WTC11 (cell line): ENCODE results near the gene SRCIN1. TPM values are rescaled to one million over a fixed set of nuclear protein-coding genes. Genes with fewer than 3 reads are reported as not detected.

Experiments used
- ATAC-seq: fragments of 200-7000 bp; cut with Tn5 transposase; 2 replicates; pipeline ENCODE4 v1.10.0; 2021; ENCODE audit warnings: mild to moderate bottlenecking, moderate library complexity
- CTCF ChIA-PET: fragments of 300-600 bp; sonication (Branson Sonifier 250); formaldehyde crosslinking; loops from one replicate; lab custom pipeline; 2021; ENCODE audit warnings: antibody characterized with exemption; lab: Charles Lee
- POLR2A ChIA-PET: fragments of 350-600 bp; sonication (Branson Sonifier 250); formaldehyde crosslinking; loops from one replicate; lab custom pipeline; 2021; ENCODE audit warnings: antibody characterized with exemption; lab: Charles Lee
- DNase-seq: peaks from one replicate; pipeline ENCODE4 v3.0.0; 2021; ENCODE audit warnings: low spot score
- H3K27ac Mint-ChIP-seq: 2 replicates; pipeline ENCODE4 v1.8.0; 2021; ENCODE audit warnings: mixed read lengths
- H3K27me3 Mint-ChIP-seq: 2 replicates; pipeline ENCODE4 v1.8.0; 2021; ENCODE audit warnings: low read depth, mild to moderate bottlenecking, moderate library complexity, mixed read lengths
- H3K36me3 Mint-ChIP-seq: 2 replicates; pipeline ENCODE4 v1.8.0; 2021; ENCODE audit warnings: mixed read lengths
- H3K4me1 Mint-ChIP-seq: 2 replicates; pipeline ENCODE4 v1.8.0; 2022; ENCODE audit warnings: mixed read lengths
- H3K4me3 Mint-ChIP-seq: 2 replicates; pipeline ENCODE4 v1.8.0; 2021; ENCODE audit warnings: mild to moderate bottlenecking, moderate library complexity, mixed read lengths
- H3K9me3 Mint-ChIP-seq: 2 replicates; pipeline ENCODE4 v1.8.0; 2021; ENCODE audit warnings: mixed read lengths
- ELF4 ChIP-seq: sonication (generic); formaldehyde crosslinking; IDR thresholded peaks from 2 replicates; pipeline ENCODE4 v1.8.1; 2022; ENCODE audit warnings: low read depth, mild to moderate bottlenecking, moderate library complexity, missing genetic modification reagents
- EMX1 ChIP-seq: fragments of 250-450 bp; sonication (Bioruptor Pico); IDR thresholded peaks from 2 replicates; pipeline ENCODE4 v1.8.0; 2021; ENCODE audit warnings: mild to moderate bottlenecking
- ETV6 ChIP-seq: sonication (generic); formaldehyde crosslinking; IDR thresholded peaks from 2 replicates; pipeline ENCODE4 v1.8.1; 2022; ENCODE audit warnings: mild to moderate bottlenecking, missing genetic modification reagents
- FOXP1 ChIP-seq: sonication (generic); formaldehyde crosslinking; IDR thresholded peaks from 2 replicates; pipeline ENCODE4 v1.8.0; 2022; ENCODE audit warnings: missing genetic modification reagents, mild to moderate bottlenecking, moderate library complexity, borderline replicate concordance
- GABPB1 ChIP-seq: sonication (generic); formaldehyde crosslinking; IDR thresholded peaks from 2 replicates; pipeline ENCODE4 v1.8.1; 2023; ENCODE audit warnings: mild to moderate bottlenecking, missing genetic modification reagents
- IRF2 ChIP-seq: sonication (generic); formaldehyde crosslinking; IDR thresholded peaks from 2 replicates; pipeline ENCODE4 v1.8.0; 2022; ENCODE audit warnings: low read depth, missing genetic modification reagents, borderline replicate concordance
- JAZF1 ChIP-seq: fragments of 250-450 bp; sonication (Bioruptor Pico); IDR thresholded peaks from 2 replicates; pipeline ENCODE4 v1.9.0; 2021; ENCODE audit warnings: moderate library complexity, mild to moderate bottlenecking, inconsistent platforms
- NFATC4 ChIP-seq: fragments of 250-450 bp; sonication (Bioruptor Pico); IDR thresholded peaks from 2 replicates; pipeline ENCODE4 v1.9.0; 2021; ENCODE audit warnings: mild to moderate bottlenecking
- NFE2L1 ChIP-seq: sonication (generic); formaldehyde crosslinking; IDR thresholded peaks from 2 replicates; pipeline ENCODE4 v1.8.1; 2023; ENCODE audit warnings: missing genetic modification reagents
- OVOL2 ChIP-seq: fragments of 250-450 bp; sonication (Bioruptor Pico); IDR thresholded peaks from 2 replicates; pipeline ENCODE4 v1.9.0; 2021; ENCODE audit warnings: mild to moderate bottlenecking, borderline replicate concordance
- PRRX2 ChIP-seq: fragments of 250-450 bp; sonication (Bioruptor Pico); IDR thresholded peaks from 2 replicates; pipeline ENCODE4 v1.8.0; 2021; ENCODE audit warnings: mild to moderate bottlenecking
- TEAD4 ChIP-seq: sonication (generic); formaldehyde crosslinking; IDR thresholded peaks from 2 replicates; pipeline ENCODE4 v1.8.0; 2022; ENCODE audit warnings: mild to moderate bottlenecking, missing genetic modification reagents
- ZNF232 ChIP-seq: sonication (generic); formaldehyde crosslinking; IDR thresholded peaks from 2 replicates; pipeline ENCODE4 v1.8.0; 2022; ENCODE audit warnings: mild to moderate bottlenecking, missing genetic modification reagents
- ZNF263 ChIP-seq: sonication (generic); formaldehyde crosslinking; IDR thresholded peaks from 2 replicates; pipeline ENCODE4 v1.8.1; 2022; ENCODE audit warnings: low read depth, mild to moderate bottlenecking, moderate library complexity, missing genetic modification reagents
- ZNF416 ChIP-seq: fragments of 250-450 bp; sonication (Bioruptor Pico); IDR thresholded peaks from 2 replicates; pipeline ENCODE4 v1.9.0; 2021; ENCODE audit warnings: mild to moderate bottlenecking, inconsistent platforms
- ZNF423 ChIP-seq: fragments of 250-450 bp; sonication (Bioruptor Pico); IDR thresholded peaks from 2 replicates; pipeline ENCODE4 v2.1.2; 2022; ENCODE audit warnings: mild to moderate bottlenecking, moderate library complexity
- total RNA-seq: library from RNA; stranded (reverse); gene quantifications from 3 replicates; pipeline ENCODE4 v1.2.3, GENCODE V29; 2021
- TF ChIP-seq, protein P1 (sequence below): sonication (generic); formaldehyde crosslinking; IDR thresholded peaks from 2 replicates; pipeline ENCODE4 v1.8.1; 2022; ENCODE audit warnings: missing genetic modification reagents, borderline replicate concordance
- TF ChIP-seq, protein P2 (sequence below): fragments of 200-600 bp; IDR thresholded peaks from 2 replicates; pipeline ENCODE4 v1.8.0; 2022; ENCODE audit warnings: antibody characterized with exemption
- TF ChIP-seq, protein P3 (sequence below): sonication (generic); formaldehyde crosslinking; IDR thresholded peaks from 2 replicates; pipeline ENCODE4 v1.8.0; 2023; ENCODE audit warnings: mild to moderate bottlenecking, missing genetic modification reagents
- TF ChIP-seq, protein P4 (sequence below): sonication (generic); formaldehyde crosslinking; IDR thresholded peaks from 2 replicates; pipeline ENCODE4 v1.8.0; 2022; ENCODE audit warnings: mild to moderate bottlenecking, missing genetic modification reagents

Gene SRCIN1
- total RNA-seq, 1 experiment from 2014 or later: 17.3 TPM

GRCh38 chr17:38509772-38510420 is 95.9 kb downstream of the SRCIN1 start (continued):
- TF ChIP-seq, protein P1, sequence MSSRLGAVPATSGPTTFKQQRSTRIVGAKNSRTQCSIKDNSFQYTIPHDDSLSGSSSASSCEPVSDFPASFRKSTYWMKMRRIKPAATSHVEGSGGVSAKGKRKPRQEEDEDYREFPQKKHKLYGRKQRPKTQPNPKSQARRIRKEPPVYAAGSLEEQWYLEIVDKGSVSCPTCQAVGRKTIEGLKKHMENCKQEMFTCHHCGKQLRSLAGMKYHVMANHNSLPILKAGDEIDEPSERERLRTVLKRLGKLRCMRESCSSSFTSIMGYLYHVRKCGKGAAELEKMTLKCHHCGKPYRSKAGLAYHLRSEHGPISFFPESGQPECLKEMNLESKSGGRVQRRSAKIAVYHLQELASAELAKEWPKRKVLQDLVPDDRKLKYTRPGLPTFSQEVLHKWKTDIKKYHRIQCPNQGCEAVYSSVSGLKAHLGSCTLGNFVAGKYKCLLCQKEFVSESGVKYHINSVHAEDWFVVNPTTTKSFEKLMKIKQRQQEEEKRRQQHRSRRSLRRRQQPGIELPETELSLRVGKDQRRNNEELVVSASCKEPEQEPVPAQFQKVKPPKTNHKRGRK (CRISPR knock-in tag): no peak
- TF ChIP-seq TEAD4: no peak
- TF ChIP-seq OVOL2 (CRISPR knock-in tag): no peak
- TF ChIP-seq PRRX2 (CRISPR knock-in tag): no peak
- no peak for TF ChIP-seq IRF2 (CRISPR knock-in tag)
- TF ChIP-seq, all 79 proteins: peak for 18

DNA sequence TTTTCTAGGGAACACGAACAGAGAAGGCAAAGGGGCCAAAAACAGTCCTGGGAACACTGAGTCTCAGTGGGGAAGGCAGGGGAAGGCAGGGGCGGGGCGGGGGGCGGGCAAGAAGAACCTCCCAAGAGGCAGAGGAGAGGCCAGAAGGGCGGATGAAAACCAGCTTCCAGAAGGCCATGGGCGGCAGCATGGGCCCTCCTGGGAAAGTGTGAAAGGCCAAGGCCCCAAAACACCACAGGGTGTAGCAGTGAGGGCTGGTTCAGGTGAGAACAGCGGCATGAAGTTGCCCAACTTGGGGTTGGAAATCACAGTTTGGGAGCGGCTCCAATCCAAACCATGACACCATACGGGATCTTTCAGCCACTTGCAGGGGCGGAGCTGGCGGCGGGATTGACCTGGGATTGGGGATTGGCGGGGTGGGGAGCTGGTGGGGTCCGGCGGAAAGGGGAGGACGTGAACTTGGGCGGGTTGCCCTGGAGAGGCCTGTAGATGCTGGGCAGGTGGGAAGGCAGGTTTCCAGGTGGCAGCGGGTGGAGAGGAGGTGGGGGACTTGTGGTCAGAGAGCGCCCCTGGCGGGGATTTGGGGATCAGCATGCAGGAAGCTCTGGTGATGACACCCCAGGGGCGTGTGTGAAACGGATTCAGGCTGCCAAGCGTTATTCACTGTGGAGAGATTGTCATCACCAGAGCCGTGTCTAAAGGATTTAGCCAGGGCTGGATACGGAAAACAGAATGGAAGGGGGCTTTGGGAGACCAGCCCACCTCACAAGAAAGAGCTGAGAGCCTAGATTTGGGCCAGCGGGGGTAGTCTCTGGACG is 96.6 kb downstream of the SRCIN1 start:
- TF ChIP-seq EMX1 (CRISPR knock-in tag): peak; percentile 84; the same call in 1 of the 2 replicates
- TF ChIP-seq, protein P2, sequence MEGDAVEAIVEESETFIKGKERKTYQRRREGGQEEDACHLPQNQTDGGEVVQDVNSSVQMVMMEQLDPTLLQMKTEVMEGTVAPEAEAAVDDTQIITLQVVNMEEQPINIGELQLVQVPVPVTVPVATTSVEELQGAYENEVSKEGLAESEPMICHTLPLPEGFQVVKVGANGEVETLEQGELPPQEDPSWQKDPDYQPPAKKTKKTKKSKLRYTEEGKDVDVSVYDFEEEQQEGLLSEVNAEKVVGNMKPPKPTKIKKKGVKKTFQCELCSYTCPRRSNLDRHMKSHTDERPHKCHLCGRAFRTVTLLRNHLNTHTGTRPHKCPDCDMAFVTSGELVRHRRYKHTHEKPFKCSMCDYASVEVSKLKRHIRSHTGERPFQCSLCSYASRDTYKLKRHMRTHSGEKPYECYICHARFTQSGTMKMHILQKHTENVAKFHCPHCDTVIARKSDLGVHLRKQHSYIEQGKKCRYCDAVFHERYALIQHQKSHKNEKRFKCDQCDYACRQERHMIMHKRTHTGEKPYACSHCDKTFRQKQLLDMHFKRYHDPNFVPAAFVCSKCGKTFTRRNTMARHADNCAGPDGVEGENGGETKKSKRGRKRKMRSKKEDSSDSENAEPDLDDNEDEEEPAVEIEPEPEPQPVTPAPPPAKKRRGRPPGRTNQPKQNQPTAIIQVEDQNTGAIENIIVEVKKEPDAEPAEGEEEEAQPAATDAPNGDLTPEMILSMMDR: peak; percentile 93
- TF ChIP-seq ZNF232: 0 out of 2 replicates have a peak, but pooled peaks have one; percentile 33
- no peak for TF ChIP-seq ZNF416 (CRISPR knock-in tag)
- TF ChIP-seq ZNF263 (CRISPR knock-in tag): no peak
- no peak for TF ChIP-seq ETV6 (CRISPR knock-in tag)
- peak; percentile 53; the same call in 1 of the 2 replicates for TF ChIP-seq GABPB1 (CRISPR knock-in tag)
- TF ChIP-seq FOXP1 (CRISPR knock-in tag): peak; percentile 17; the same call in 1 of the 2 replicates
- peak; percentile 61; the same call in 1 of the 2 replicates for TF ChIP-seq NFATC4 (CRISPR knock-in tag)
- no peak for TF ChIP-seq ELF4 (CRISPR knock-in tag)
- TF ChIP-seq, protein P3, sequence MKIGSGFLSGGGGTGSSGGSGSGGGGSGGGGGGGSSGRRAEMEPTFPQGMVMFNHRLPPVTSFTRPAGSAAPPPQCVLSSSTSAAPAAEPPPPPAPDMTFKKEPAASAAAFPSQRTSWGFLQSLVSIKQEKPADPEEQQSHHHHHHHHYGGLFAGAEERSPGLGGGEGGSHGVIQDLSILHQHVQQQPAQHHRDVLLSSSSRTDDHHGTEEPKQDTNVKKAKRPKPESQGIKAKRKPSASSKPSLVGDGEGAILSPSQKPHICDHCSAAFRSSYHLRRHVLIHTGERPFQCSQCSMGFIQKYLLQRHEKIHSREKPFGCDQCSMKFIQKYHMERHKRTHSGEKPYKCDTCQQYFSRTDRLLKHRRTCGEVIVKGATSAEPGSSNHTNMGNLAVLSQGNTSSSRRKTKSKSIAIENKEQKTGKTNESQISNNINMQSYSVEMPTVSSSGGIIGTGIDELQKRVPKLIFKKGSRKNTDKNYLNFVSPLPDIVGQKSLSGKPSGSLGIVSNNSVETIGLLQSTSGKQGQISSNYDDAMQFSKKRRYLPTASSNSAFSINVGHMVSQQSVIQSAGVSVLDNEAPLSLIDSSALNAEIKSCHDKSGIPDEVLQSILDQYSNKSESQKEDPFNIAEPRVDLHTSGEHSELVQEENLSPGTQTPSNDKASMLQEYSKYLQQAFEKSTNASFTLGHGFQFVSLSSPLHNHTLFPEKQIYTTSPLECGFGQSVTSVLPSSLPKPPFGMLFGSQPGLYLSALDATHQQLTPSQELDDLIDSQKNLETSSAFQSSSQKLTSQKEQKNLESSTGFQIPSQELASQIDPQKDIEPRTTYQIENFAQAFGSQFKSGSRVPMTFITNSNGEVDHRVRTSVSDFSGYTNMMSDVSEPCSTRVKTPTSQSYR (CRISPR knock-in tag): no peak
- peak; percentile 73; the same call in 1 of the 2 replicates for TF ChIP-seq PRRX2 (CRISPR knock-in tag)
- TF ChIP-seq NFE2L1 (CRISPR knock-in tag): no peak
- 0 out of 2 replicates have a peak, but pooled peaks have one; percentile 12 for TF ChIP-seq ZNF423
- TF ChIP-seq, protein P4, sequence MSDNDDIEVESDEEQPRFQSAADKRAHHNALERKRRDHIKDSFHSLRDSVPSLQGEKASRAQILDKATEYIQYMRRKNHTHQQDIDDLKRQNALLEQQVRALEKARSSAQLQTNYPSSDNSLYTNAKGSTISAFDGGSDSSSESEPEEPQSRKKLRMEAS (CRISPR knock-in tag): peak; percentile 37; the same call in 1 of the 2 replicates
- TF ChIP-seq JAZF1 (CRISPR knock-in tag): no peak
- peaks cover 6% of the 10 kb centered on the region for H3K36me3 Mint-ChIP-seq
- peaks cover 33% of the 10 kb centered on the region for H3K27me3 Mint-ChIP-seq
- H3K4me3 Mint-ChIP-seq: peak overlapping the region; percentile 79
- CTCF ChIA-PET: interaction anchor here (0.6 to 7.3 kb wide), 63 partner anchors 11 to 252 kb away, joined by 3 to 74 read pairs (median 6); partner anchors contain the start of genes ARHGAP23 and SRCIN1
- H3K9me3 Mint-ChIP-seq: no peaks in the 10 kb centered on the region
- H3K4me1 Mint-ChIP-seq: peaks cover 33% of the 10 kb centered on the region
- POLR2A ChIA-PET: interaction anchor here (0.6 to 3.5 kb wide), 15 partner anchors 36 to 183 kb away, joined by 3 to 23 read pairs (median 3); no protein-coding TSS in a partner anchor
- DNase-seq (peak; percentile 97), ATAC-seq (peak; percentile 69)
- no peak overlapping the region; the same call in 1 of the 2 replicates for H3K27ac Mint-ChIP-seq
